GOT3 (cell line): ENCODE data around the gene COL18A1.

Experiments
- DNase-seq: peaks from one replicate; lab custom pipeline; 2025; ENCODE audit warnings: mixed read lengths; lab: John Stamatoyannopoulos, UW

The COL18A1 gene

GRCh38 chr21:45545691-45546531, 140.9 kb downstream of the COL18A1 start:
- DNase-seq = no peak

GRCh38 chr21:45546636-45547544, 141.9 kb downstream of the COL18A1 start:
- DNase-seq = no peak

GRCh38 chr21:45547545-45547900, 142.6 kb downstream of the COL18A1 start:
- no peak for DNase-seq

- DNase-seq = no peak
Observed at GRCh38 chr21:45548711-45549491, 143.9 kb downstream of the COL18A1 start.

- DNase-seq = no peak
Observed at GRCh38 chr21:45549626-45550463, 144.9 kb downstream of the COL18A1 start.

GRCh38 chr21:45550522-45551210, 145.7 kb downstream of the COL18A1 start:
- no peak for DNase-seq

- no peak for DNase-seq
Observed at GRCh38 chr21:45551316-45551715, 146.4 kb downstream of the COL18A1 start.

- no peak for DNase-seq
Observed at GRCh38 chr21:45551783-45552695, 147.1 kb downstream of the COL18A1 start.

GRCh38 chr21:45552696-45553391, 147.9 kb downstream of the COL18A1 start:
- no peak for DNase-seq

GRCh38 chr21:45554477-45555175, 149.7 kb downstream of the COL18A1 start:
- DNase-seq = peak; percentile 51

- no peak for DNase-seq
Observed at GRCh38 chr21:45555251-45555556, 150.2 kb downstream of the COL18A1 start.

GRCh38 chr21:45555557-45556301, 150.8 kb downstream of the COL18A1 start:
- DNase-seq = no peak

GRCh38 chr21:45556302-45556644, 151.3 kb downstream of the COL18A1 start:
- DNase-seq = no peak

- DNase-seq = no peak
Observed at GRCh38 chr21:45556645-45557615, 152.0 kb downstream of the COL18A1 start.

- no peak for DNase-seq
Observed at GRCh38 chr21:45557616-45558043, 152.7 kb downstream of the COL18A1 start.

GRCh38 chr21:45558044-45558721, 153.2 kb downstream of the COL18A1 start:
- no peak for DNase-seq
